Activated naive CD4-positive, alpha-beta T cell treated with Interleukin-2 at 50 U/mL for 16 hours (primary cell): ENCODE data around the gene MEGF10.
"Not testable (repeated sequence)": the region's sequence is repeated elsewhere in the genome, so short reads cannot be mapped to it uniquely, and the experiment has no call there.

ENCODE experiments used
- DNase-seq: peaks from one replicate; pipeline ENCODE4 v3.0.0-alpha.2; 2020

The MEGF10 gene

GRCh38 chr5:127290019-127290945 is at the start of gene MEGF10:
MEGF10 (plus strand) TSS chr5:127290796; CDS start chr5:127331309, 40,513 bp downstream.
- no peak for DNase-seq

- no peak for DNase-seq
Measured at GRCh38 chr5:127243011-127243410, 47.6 kb upstream of the MEGF10 start.

GRCh38 chr5:127254729-127255284 is 35.8 kb upstream of the MEGF10 start:
- no peak for DNase-seq

- no peak for DNase-seq
Measured at GRCh38 chr5:127256886-127257597, 33.6 kb upstream of the MEGF10 start.

- DNase-seq = no peak
Measured at GRCh38 chr5:127260686-127261085, 29.9 kb upstream of the MEGF10 start.

- DNase-seq = not testable (repeated sequence)
Measured at GRCh38 chr5:127265473-127265872, 25.1 kb upstream of the MEGF10 start.

GRCh38 chr5:127268342-127268741 is 22.3 kb upstream of the MEGF10 start:
- not testable (repeated sequence) for DNase-seq

GRCh38 chr5:127270713-127271112 is 19.9 kb upstream of the MEGF10 start:
- DNase-seq = not testable (repeated sequence)

GRCh38 chr5:127275641-127276193 is 14.9 kb upstream of the MEGF10 start:
- DNase-seq = no peak

- DNase-seq = no peak
Measured at GRCh38 chr5:127280491-127281220, 9.9 kb upstream of the MEGF10 start.

GRCh38 chr5:127281609-127282008 is 9.0 kb upstream of the MEGF10 start:
- DNase-seq = no peak

GRCh38 chr5:127288676-127289075 is 1.9 kb upstream of the MEGF10 start:
- DNase-seq = no peak

GRCh38 chr5:127290946-127291693 is 524 bp downstream of the MEGF10 start:
- no peak for DNase-seq

- DNase-seq = no peak
Measured at GRCh38 chr5:127292030-127292735, 1.6 kb downstream of the MEGF10 start.

- DNase-seq = no peak
Measured at GRCh38 chr5:127293373-127293772, 2.8 kb downstream of the MEGF10 start.

GRCh38 chr5:127294829-127295228 is 4.2 kb downstream of the MEGF10 start:
- no peak for DNase-seq

GRCh38 chr5:127295454-127295853 is 4.9 kb downstream of the MEGF10 start:
- no peak for DNase-seq

GRCh38 chr5:127296321-127296720 is 5.7 kb downstream of the MEGF10 start:
- no peak for DNase-seq

- not testable (repeated sequence) for DNase-seq
Measured at GRCh38 chr5:127296894-127297293, 6.3 kb downstream of the MEGF10 start.

GRCh38 chr5:127297348-127298035 is 6.9 kb downstream of the MEGF10 start:
- DNase-seq = no peak

- no peak for DNase-seq
Measured at GRCh38 chr5:127298036-127298429, 7.4 kb downstream of the MEGF10 start.
